ENCODE measurements around the gene SPOCK1. TPM values are rescaled to one million over a fixed set of nuclear protein-coding genes. Genes with fewer than 3 reads are reported as not detected.

SPOCK1 gene
- total and polyA plus RNA-seq, 4 donors = 0.07 to 0.18 (median 0.17) TPM; not detected in 1

- TF ChIP-seq ZBTB33 (IDR thresholded peaks at IDR 0.05) (no peak), NR2F2 (IDR thresholded peaks at IDR 0.05) (no peak), FOXA1 (IDR thresholded peaks at IDR 0.05) (no peak), CTCF (IDR thresholded peaks at IDR 0.05; ENCODE audit: low read depth, low read length, missing input control) (no peak), ATF3 (IDR thresholded peaks at IDR 0.05) (no peak), FOXA2 (IDR thresholded peaks at IDR 0.05) (no peak), EGR1 (IDR thresholded peaks at IDR 0.05; ENCODE audit: low read depth in 2 of 2) (no peak), SP1 (IDR thresholded peaks at IDR 0.05) (no peak), HNF4A (conservative IDR thresholded peaks at IDR 0.05) (no peak), GABPA (IDR thresholded peaks at IDR 0.05 in 1 of 2, conservative IDR thresholded peaks at IDR 0.05 in 1 of 2) (no peak), YY1 (IDR thresholded peaks at IDR 0.05) (no peak), REST (IDR thresholded peaks at IDR 0.05) (no peak)
- no peak overlapping the region for H3K27ac ChIP-seq (ENCODE audit: low read depth in 1 of 2, low read length in 2 of 2)
- no peak overlapping the region for H3K4me3 ChIP-seq (ENCODE audit: low read depth in 1 of 3, low read length in 3 of 3)
- peaks cover 0 to 2% (median under 1%) of the 10 kb centered on the region in 4 donors for H3K27me3 ChIP-seq (ENCODE audit: control insufficient read depth in 4 of 4, insufficient read depth in 4 of 4, low read length in 3 of 4)
- no peaks in the 10 kb centered on the region for H3K9me3 ChIP-seq (ENCODE audit: control insufficient read depth in 4 of 4, low read length in 3 of 4)
- H3K9ac ChIP-seq (ENCODE audit: low read depth in 1 of 2, low read length in 2 of 2) = no peak overlapping the region
- 51% methylated on average over 1 of the region's 1 CpG for WGBS
- H3K4me1 ChIP-seq (ENCODE audit: control insufficient read depth in 4 of 4, insufficient read depth in 4 of 4, low read length in 3 of 4) = no peaks in the 10 kb centered on the region
- DNase-seq (ENCODE audit: low spot score) = no peak
- H3K36me3 ChIP-seq (ENCODE audit: control insufficient read depth in 4 of 4, insufficient read depth in 3 of 4, low read depth in 1 of 4, low read length in 3 of 4) = no peaks in the 10 kb centered on the region
Measured at GRCh38 chr5:137446151-137446550, 53.0 kb downstream of the SPOCK1 start.

GRCh38 chr5:137442660-137443059, 56.5 kb downstream of the SPOCK1 start:
- Histone ChIP-seq H3K9me3 (ENCODE audit: control insufficient read depth in 4 of 4, low read length in 3 of 4) (no peaks in the 10 kb centered on the region), H3K27me3 (ENCODE audit: control insufficient read depth in 4 of 4, insufficient read depth in 4 of 4, low read length in 3 of 4) (peaks cover 0 to 2% (median under 1%) of the 10 kb centered on the region in 4 donors), H3K27ac (ENCODE audit: low read depth in 1 of 2, low read length in 2 of 2) (no peak overlapping the region), H3K4me3 (ENCODE audit: low read depth in 1 of 3, low read length in 3 of 3) (no peak overlapping the region), H3K36me3 (ENCODE audit: control insufficient read depth in 4 of 4, insufficient read depth in 3 of 4, low read depth in 1 of 4, low read length in 3 of 4) (no peaks in the 10 kb centered on the region), H3K4me1 (ENCODE audit: control insufficient read depth in 4 of 4, insufficient read depth in 4 of 4, low read length in 3 of 4) (no peaks in the 10 kb centered on the region), H3K9ac (ENCODE audit: low read depth in 1 of 2, low read length in 2 of 2) (no peak overlapping the region)
- no peak for DNase-seq (ENCODE audit: low spot score)
- TF ChIP-seq MAX (IDR thresholded peaks at IDR 0.05) (no peak), HNF4A (conservative IDR thresholded peaks at IDR 0.05) (no peak), YY1 (IDR thresholded peaks at IDR 0.05) (no peak), EGR1 (IDR thresholded peaks at IDR 0.05; ENCODE audit: low read depth in 2 of 2) (no peak), JUND (IDR thresholded peaks at IDR 0.05) (no peak)
- 72% methylated on average over 1 of the region's 1 CpG for whole genome bisulfite sequencing
